HepG2 (cell line): ENCODE results near the gene CTRB2. TPM values are rescaled to one million over a fixed set of nuclear protein-coding genes. Genes with fewer than 3 reads are reported as not detected.

ENCODE experiments used
- GRHL1 ChIP-seq: sonication (generic); formaldehyde crosslinking; conservative IDR thresholded peaks from 2 replicates; pipeline ENCODE4 v1.8.0; 2022; ENCODE audit warnings: missing genetic modification reagents
- HINFP ChIP-seq: sonication (generic); formaldehyde crosslinking; IDR thresholded peaks from 2 replicates; pipeline ENCODE4 v1.4.0; 2020; ENCODE audit warnings: low read depth, mild to moderate bottlenecking, missing genetic modification reagents
- NR2F1 ChIP-seq, 2 experiments: fragments of 450-650 bp in 1 of 2; formaldehyde crosslinking in 1 of 2; IDR thresholded peaks; 2 replicates each; pipeline versions ENCODE4 v1.5.0 to v1.6.1; 2016 to 2020; ENCODE audit warnings: mild to moderate bottlenecking in 1 of 2, missing compliant biosample characterization in 1 of 2, missing genetic modification reagents in 1 of 2, moderate library complexity in 1 of 2
- POGZ ChIP-seq: sonication (generic); formaldehyde crosslinking; IDR thresholded peaks from 2 replicates; pipeline ENCODE4 v1.4.0; 2020; ENCODE audit warnings: mild to moderate bottlenecking, missing genetic modification reagents
- RBM39 ChIP-seq: fragments of 200-400 bp; formaldehyde crosslinking; IDR thresholded peaks from one replicate; pipeline ENCODE4 v1.6.1; 2018; ENCODE audit warnings: antibody characterized with exemption, mild to moderate bottlenecking, low read depth, low read length; ENCODE audit not compliant: poor library complexity, severe bottlenecking
- SNAPC4 ChIP-seq: sonication (generic); formaldehyde crosslinking; IDR thresholded peaks from 2 replicates; pipeline ENCODE4 v1.4.0; 2020; ENCODE audit warnings: mild to moderate bottlenecking, missing genetic modification reagents
- TGIF2 ChIP-seq: IDR thresholded peaks from 2 replicates; pipeline ENCODE4 v1.6.1; 2016; ENCODE audit warnings: control low read depth, missing compliant biosample characterization
- ZNF138 ChIP-seq: sonication (generic); formaldehyde crosslinking; IDR thresholded peaks from 2 replicates; pipeline ENCODE4 v1.5.0; 2020; ENCODE audit warnings: mild to moderate bottlenecking, low read depth, missing genetic modification reagents
- ZNF383 ChIP-seq: sonication (generic); formaldehyde crosslinking; IDR thresholded peaks from 2 replicates; pipeline ENCODE4 v1.4.0; 2020; ENCODE audit warnings: missing genetic modification reagents, mild to moderate bottlenecking, borderline replicate concordance
- ZNF414 ChIP-seq: sonication (generic); formaldehyde crosslinking; IDR thresholded peaks from 2 replicates; pipeline ENCODE4 v1.5.0; 2020; ENCODE audit warnings: missing genetic modification reagents
- ZNF460 ChIP-seq: sonication (generic); formaldehyde crosslinking; IDR thresholded peaks from 2 replicates; pipeline ENCODE4 v1.5.1; 2020; ENCODE audit warnings: missing genetic modification reagents, mild to moderate bottlenecking, borderline replicate concordance
- ZNF550 ChIP-seq: sonication (generic); formaldehyde crosslinking; IDR thresholded peaks from 2 replicates; pipeline ENCODE4 v1.4.0; 2020; ENCODE audit warnings: mild to moderate bottlenecking, missing genetic modification reagents, borderline replicate concordance
- ZNF564 ChIP-seq: sonication (generic); formaldehyde crosslinking; IDR thresholded peaks from 2 replicates; pipeline ENCODE4 v1.8.1; 2023; ENCODE audit warnings: mild to moderate bottlenecking, missing genetic modification reagents
- ZNF773 ChIP-seq: sonication (generic); formaldehyde crosslinking; IDR thresholded peaks from 2 replicates; pipeline ENCODE4 v1.4.0; 2020; ENCODE audit warnings: missing genetic modification reagents, borderline replicate concordance
- ZSCAN21 ChIP-seq: sonication (generic); formaldehyde crosslinking; IDR thresholded peaks from 2 replicates; pipeline ENCODE4 v1.8.0; 2022; ENCODE audit warnings: mild to moderate bottlenecking, missing genetic modification reagents, moderate library complexity, borderline replicate concordance
- ZSCAN31 ChIP-seq: sonication (generic); formaldehyde crosslinking; IDR thresholded peaks from 2 replicates; pipeline ENCODE4 v1.5.0; 2020; ENCODE audit warnings: low read depth, mild to moderate bottlenecking, missing genetic modification reagents
- polyA plus RNA-seq, 8 experiments: library from polyadenylated mRNA; depleted of rRNA in 3 of 8; stranded (reverse) in 7 of 8; unstranded in 1 of 8; fragments of >200 nt; fragmentation: Illumina TruSeq in 4 of 8; extraction: Trizol in 4 of 8; gene quantifications; 2 replicates each; pipeline versions ENCODE4 v1.2.1 to v1.2.3, GENCODE V29; 2011 to 2016; ENCODE audit warnings: low read depth in 4 of 8, missing spikeins in 1 of 8, mixed read lengths in 1 of 8; ENCODE audit not compliant: insufficient read depth in 1 of 8
- total RNA-seq, 5 experiments: library from RNA; depleted of rRNA; stranded (reverse); fragments of >200 nt; fragmentation: Illumina TruSeq; extraction: Trizol; gene quantifications; 2 replicates each; pipeline ENCODE4 v1.2.3, GENCODE V29; 2016; ENCODE audit warnings: low read depth in 1 of 5
- TF ChIP-seq, protein P1 (sequence below): conservative IDR thresholded peaks from 2 replicates; pipeline ENCODE4 v1.6.1; 2018; ENCODE audit warnings: missing genetic modification reagents

CTRB2 gene
- total and polyA plus RNA-seq, 2 of the 13 experiments (the other 11 are each of a cell fraction or from before 2014, with no cell fraction given), result 0.13 TPM; not detected in 1

DNA sequence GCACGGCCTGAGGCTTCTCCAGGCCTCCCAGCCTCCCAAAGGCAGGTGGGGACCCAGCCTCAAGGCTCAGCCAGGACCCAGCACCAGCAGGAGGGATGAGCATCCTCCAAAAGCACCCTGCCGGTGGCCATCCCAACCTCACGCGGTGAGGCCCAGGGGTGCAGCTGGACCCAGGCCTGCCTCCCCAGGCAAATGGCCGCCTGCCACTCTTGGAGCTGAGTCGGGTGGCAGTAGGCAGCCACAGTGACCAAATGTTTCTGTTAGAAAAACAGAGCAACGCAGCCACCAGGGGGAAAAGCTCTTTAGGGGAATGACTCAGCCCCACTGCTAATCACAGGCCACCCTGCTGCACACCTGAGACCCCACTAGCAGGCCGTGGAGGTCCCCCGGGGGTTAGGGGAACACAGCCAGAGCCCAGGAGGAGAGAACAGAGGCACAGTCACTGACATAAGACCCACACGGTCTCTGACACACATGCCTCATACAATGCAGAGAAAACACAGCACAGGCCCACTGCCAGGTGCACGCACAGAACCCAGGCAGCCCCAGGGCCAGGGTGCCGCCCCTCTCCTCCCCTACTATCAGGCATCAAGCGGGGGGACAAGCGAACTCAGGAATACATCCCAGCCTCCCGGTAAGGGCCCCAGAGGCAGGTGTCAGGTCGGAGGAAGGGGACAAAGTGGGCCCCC is 32.0 kb upstream of the CTRB2 start (continued):
- TF ChIP-seq ZNF383 (CRISPR knock-in tag) (no peak), POGZ (0 out of 2 replicates have a peak, but pooled peaks have one; percentile 2), ZNF414 (CRISPR knock-in tag) (no peak), SNAPC4 (CRISPR knock-in tag) (0 out of 2 replicates have a peak, but pooled peaks have one; percentile 14), NR2F1 (CRISPR knock-in tag; IDR thresholded peaks at IDR 0.05) (no peak), ZNF460 (CRISPR knock-in tag) (no peak), ZSCAN31 (CRISPR knock-in tag) (no peak), ZNF564 (CRISPR knock-in tag) (no peak), ZNF550 (peak; percentile 50; the same call in 1 of the 2 replicates), RBM39 (peak; percentile 51), TGIF2 (CRISPR knock-in tag) (no peak), ZSCAN21 (CRISPR knock-in tag) (0 out of 2 replicates have a peak, but pooled peaks have one; percentile 21), ZNF138 (CRISPR knock-in tag) (no peak), GRHL1 (CRISPR knock-in tag) (no peak), ZNF773 (CRISPR knock-in tag) (no peak), HINFP (CRISPR knock-in tag) (peak; percentile 54; the same call in 1 of the 2 replicates)
- TF ChIP-seq, protein P1, sequence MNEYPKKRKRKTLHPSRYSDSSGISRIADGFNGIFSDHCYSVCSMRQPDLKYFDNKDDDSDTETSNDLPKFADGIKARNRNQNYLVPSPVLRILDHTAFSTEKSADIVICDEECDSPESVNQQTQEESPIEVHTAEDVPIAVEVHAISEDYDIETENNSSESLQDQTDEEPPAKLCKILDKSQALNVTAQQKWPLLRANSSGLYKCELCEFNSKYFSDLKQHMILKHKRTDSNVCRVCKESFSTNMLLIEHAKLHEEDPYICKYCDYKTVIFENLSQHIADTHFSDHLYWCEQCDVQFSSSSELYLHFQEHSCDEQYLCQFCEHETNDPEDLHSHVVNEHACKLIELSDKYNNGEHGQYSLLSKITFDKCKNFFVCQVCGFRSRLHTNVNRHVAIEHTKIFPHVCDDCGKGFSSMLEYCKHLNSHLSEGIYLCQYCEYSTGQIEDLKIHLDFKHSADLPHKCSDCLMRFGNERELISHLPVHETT (CRISPR knock-in tag), result no peak
